Esophagus muscularis mucosa (tissue), 4 donors: Measurements from ENCODE around the gene SENP1. TPM values are rescaled to one million over a fixed set of nuclear protein-coding genes. Genes with fewer than 3 reads are reported as not detected.

Experiments
- DNase-seq: peaks from one replicate; pipeline ENCODE4 v3.0.0-alpha.2; 2017; ENCODE audit errors: extremely low spot score
- H3K27ac ChIP-seq, 4 donors: fragments of 200-600 bp; sonication (generic); replicated peaks in 1 of 4; 1 replicate in 3 of 4; 2 replicates in 1 of 4; pipeline ENCODE4 v1.5.1; 2016 to 2019; ENCODE audit warnings: mild to moderate bottlenecking in 1 of 4
- H3K27me3 ChIP-seq, 4 donors: fragments of 200-600 bp; sonication (generic); one replicate each; pipeline versions ENCODE4 v1.5.1 to v1.6.0; 2016 to 2019
- H3K36me3 ChIP-seq, 4 donors: fragments of 200-600 bp; sonication (generic); one replicate each; pipeline ENCODE4 v1.5.1; 2016 to 2019
- H3K4me1 ChIP-seq, 4 donors: fragments of 200-600 bp; sonication (generic); one replicate each; pipeline ENCODE4 v1.5.1; 2016 to 2019
- H3K4me3 ChIP-seq, 4 donors: fragments of 200-600 bp; sonication (generic); 1 replicate in 2 of 4; 2 replicates in 2 of 4; pipeline ENCODE4 v1.5.1; 2016 to 2019; ENCODE audit warnings: mild to moderate bottlenecking in 4 of 4, moderate library complexity in 1 of 4
- H3K9me3 ChIP-seq, 4 donors: fragments of 200-600 bp; sonication (generic); 1 replicate in 3 of 4; 2 replicates in 1 of 4; pipeline ENCODE4 v1.5.1; 2016 to 2019
- CTCF ChIP-seq, 3 experiments: fragments of 200-600 bp in 2 of 3; fragments of 450-650 bp in 1 of 3; sonication (generic) in 2 of 3; IDR thresholded peaks; one replicate each; pipeline ENCODE4 v1.5.1; 2017 to 2019; ENCODE audit warnings: antibody characterized with exemption in 3 of 3, mild to moderate bottlenecking in 2 of 3, moderate library complexity in 1 of 3
- EP300 ChIP-seq: sonication (generic); formaldehyde crosslinking; IDR thresholded peaks from one replicate; pipeline ENCODE4 v1.6.1; 2017; ENCODE audit warnings: antibody characterized with exemption
- POLR2A ChIP-seq: fragments of 450-650 bp; IDR thresholded peaks from one replicate; pipeline ENCODE4 v1.6.1; 2017; ENCODE audit warnings: antibody characterized with exemption, moderate library complexity, mild to moderate bottlenecking, low read depth
- POLR2AphosphoS5 ChIP-seq, 2 donors: sonication (generic); formaldehyde crosslinking; IDR thresholded peaks; one replicate each; pipeline ENCODE4 v1.6.1; 2017; ENCODE audit warnings: antibody characterized with exemption in 2 of 2
- whole genome bisulfite sequencing: methylation state at CpG from one replicate; pipeline ENCODE4 v1.1.5; 2018; 5-methylcytosine and 5-hydroxymethylcytosine counted together
- intact Hi-C: fragments of 100-400 bp; cut with DNase I; formaldehyde crosslinking; loops from one replicate; pipeline ENCODE4 v1.15.1; 2023
- total RNA-seq, 4 donors: library from RNA; depleted of rRNA; stranded (reverse); fragments of >200 nt; gene quantifications; one replicate each; pipeline versions ENCODE4 v1.1.0 to v1.2.1, GENCODE V29; 2016

The SENP1 gene
- total RNA-seq, 4 donors from 2014 or later: 12.9 to 19.2 (median 14.3) TPM

GRCh38 chr12:48009471-48009870 is 96.4 kb downstream of the SENP1 start:
- WGBS: 81% methylated on average over 1 of the region's 1 CpG
- intact Hi-C loops: no loop called here

GRCh38 chr12:48008950-48009349 is 96.9 kb downstream of the SENP1 start:
- TF ChIP-seq POLR2AphosphoS5 (IDR thresholded peaks at IDR 0.05) (no peak), EP300 (no peak), POLR2A (no peak), CTCF (IDR thresholded peaks at IDR 0.05) (no peak)
- Histone ChIP-seq H3K36me3 (no peaks in the 10 kb centered on the region), H3K9me3 (no peaks in the 10 kb centered on the region), H3K4me1 (peaks cover 9 to 15% (median 12%) of the 10 kb centered on the region in 4 donors), H3K27ac (no peak overlapping the region), H3K27me3 (peaks cover 7 to 68% (median 21%) of the 10 kb centered on the region in 4 donors), H3K4me3 (no peak overlapping the region)
- WGBS: 81% methylated on average over 4 of the region's 4 CpGs
- intact Hi-C loops: no loop called here
- no peak for DNase-seq

More at GRCh38 chr12:48009471-48009870, 96.4 kb downstream of the SENP1 start:
- H3K4me1 ChIP-seq: peaks cover 4 to 10% (median 7%) of the 10 kb centered on the region in 4 donors
- H3K27me3 ChIP-seq: peaks cover 3 to 65% (median 16%) of the 10 kb centered on the region in 4 donors
- H3K9me3 ChIP-seq: no peaks in the 10 kb centered on the region
- TF ChIP-seq CTCF (IDR thresholded peaks at IDR 0.05) (no peak), POLR2A (no peak), EP300 (no peak), POLR2AphosphoS5 (IDR thresholded peaks at IDR 0.05) (no peak)
- no peak overlapping the region for H3K27ac ChIP-seq
- H3K4me3 ChIP-seq: no peak overlapping the region
- DNase-seq: no peak
- H3K36me3 ChIP-seq: no peaks in the 10 kb centered on the region

- intact Hi-C loops: no loop called here
- H3K27ac ChIP-seq: no peak overlapping the region
- H3K27me3 ChIP-seq: peaks cover 13 to 74% (median 27%) of the 10 kb centered on the region in 4 donors
Observed at GRCh38 chr12:48008349-48008748, 97.5 kb downstream of the SENP1 start.

GRCh38 chr12:48007206-48007605 is 98.7 kb downstream of the SENP1 start:
- H3K27ac ChIP-seq: no peak overlapping the region
- no peak for DNase-seq
- no peaks in the 10 kb centered on the region for H3K36me3 ChIP-seq
- TF ChIP-seq POLR2AphosphoS5 (IDR thresholded peaks at IDR 0.05) (no peak), EP300 (no peak), POLR2A (no peak), CTCF (IDR thresholded peaks at IDR 0.05) (no peak)
- H3K4me1 ChIP-seq: peaks cover 27 to 33% (median 29%) of the 10 kb centered on the region in 4 donors
- no peak overlapping the region for H3K4me3 ChIP-seq
- intact Hi-C loops: no loop called here
- H3K27me3 ChIP-seq: peaks cover 14 to 86% (median 36%) of the 10 kb centered on the region in 4 donors
- 91% methylated on average over 4 of the region's 4 CpGs for WGBS
- no peaks in the 10 kb centered on the region for H3K9me3 ChIP-seq

More at GRCh38 chr12:48008349-48008748, 97.5 kb downstream of the SENP1 start:
- TF ChIP-seq POLR2A (no peak), POLR2AphosphoS5 (IDR thresholded peaks at IDR 0.05) (no peak), CTCF (IDR thresholded peaks at IDR 0.05) (no peak), EP300 (no peak)
- Histone ChIP-seq H3K9me3 (no peaks in the 10 kb centered on the region), H3K4me3 (no peak overlapping the region), H3K36me3 (no peaks in the 10 kb centered on the region), H3K4me1 (peaks cover 15 to 21% (median 18%) of the 10 kb centered on the region in 4 donors)
- DNase-seq: no peak
- WGBS: 50% methylated on average over 2 of the region's 2 CpGs

- intact Hi-C loops: no loop called here
Observed at GRCh38 chr12:48005750-48006021, 100.2 kb downstream of the SENP1 start.

More at GRCh38 chr12:48005750-48006021, 100.2 kb downstream of the SENP1 start:
- no peak for TF ChIP-seq POLR2AphosphoS5 (IDR thresholded peaks at IDR 0.05)
- no peak for TF ChIP-seq POLR2A
- TF ChIP-seq EP300: no peak
- Histone ChIP-seq H3K4me3 (no peak overlapping the region), H3K27me3 (peaks cover 14 to 89% (median 36%) of the 10 kb centered on the region in 4 donors), H3K36me3 (no peaks in the 10 kb centered on the region), H3K4me1 (peaks cover 37 to 48% (median 45%) of the 10 kb centered on the region in 4 donors), H3K27ac (no peak overlapping the region), H3K9me3 (no peaks in the 10 kb centered on the region)
- no peak for DNase-seq
